ENCODE data around the gene STN1. TPM values are rescaled to one million over a fixed set of nuclear protein-coding genes. Genes with fewer than 3 reads are reported as not detected.

Gene STN1
- total RNA-seq, 1 experiment from 2014 or later = 14.3 TPM

DNA sequence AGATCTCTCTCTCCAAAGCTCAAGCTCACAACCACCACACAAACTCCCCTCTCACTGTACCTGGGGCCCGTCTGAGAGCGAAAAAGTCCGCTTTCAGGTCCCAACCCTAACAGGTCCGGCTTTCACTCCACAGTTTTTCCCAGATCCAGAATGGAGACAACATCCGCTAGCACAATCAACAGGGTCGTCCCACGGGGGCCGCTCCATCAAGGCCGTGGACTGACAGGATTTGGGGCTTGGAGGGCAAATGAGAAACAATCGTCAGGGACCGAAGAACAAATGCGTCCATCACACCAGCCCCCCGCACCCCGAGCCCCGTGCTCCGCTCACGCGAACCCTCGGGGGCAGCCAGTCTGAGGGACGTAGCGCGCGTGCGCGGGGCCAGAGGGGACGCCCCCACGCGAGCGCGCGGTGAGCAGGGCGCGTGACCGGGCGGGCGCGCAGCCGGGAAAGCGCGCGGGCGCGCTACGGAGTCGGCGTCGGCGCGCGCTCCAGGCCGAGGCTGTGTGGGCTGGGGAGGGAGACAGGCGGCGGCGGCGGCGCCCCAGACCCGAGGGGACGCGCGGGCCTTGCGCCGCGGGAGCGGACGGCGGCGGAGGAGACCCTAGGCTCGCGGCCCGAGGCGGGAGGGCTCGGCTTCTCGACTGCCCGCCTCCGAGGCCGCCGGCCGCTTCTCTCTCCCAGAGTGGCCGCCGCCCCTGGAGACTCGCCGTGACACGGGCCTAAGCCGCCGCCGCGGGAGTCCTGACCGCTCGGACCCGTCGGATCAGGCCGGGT, 48.9 kb upstream of the STN1 start, which contains the start of gene SLK:
TSS of gene SLK (plus strand) at position 470 of the 777 bp plus-strand sequence. CDS start 606 bp downstream, outside the sequence.
- intact Hi-C loops (cut with micrococcal nuclease; ENCODE audit: unreplicated experiment) = no loop called here
- no peaks in the 10 kb centered on the region for H3K9me3 ChIP-seq (ENCODE audit: low read depth, low read length, poor library complexity, severe bottlenecking)
- no peaks in the 10 kb centered on the region for H3K36me3 ChIP-seq (ENCODE audit: insufficient read depth, low read length, poor library complexity, severe bottlenecking)
- peak; percentile 91 for DNase-seq (ENCODE audit: low spot score)
- H3K4me1 ChIP-seq (ENCODE audit: insufficient read depth, low read length, poor library complexity, severe bottlenecking) = peaks cover 6% of the 10 kb centered on the region
- CTCF ChIA-PET = no interaction called here
- TF ChIP-seq, protein P1, sequence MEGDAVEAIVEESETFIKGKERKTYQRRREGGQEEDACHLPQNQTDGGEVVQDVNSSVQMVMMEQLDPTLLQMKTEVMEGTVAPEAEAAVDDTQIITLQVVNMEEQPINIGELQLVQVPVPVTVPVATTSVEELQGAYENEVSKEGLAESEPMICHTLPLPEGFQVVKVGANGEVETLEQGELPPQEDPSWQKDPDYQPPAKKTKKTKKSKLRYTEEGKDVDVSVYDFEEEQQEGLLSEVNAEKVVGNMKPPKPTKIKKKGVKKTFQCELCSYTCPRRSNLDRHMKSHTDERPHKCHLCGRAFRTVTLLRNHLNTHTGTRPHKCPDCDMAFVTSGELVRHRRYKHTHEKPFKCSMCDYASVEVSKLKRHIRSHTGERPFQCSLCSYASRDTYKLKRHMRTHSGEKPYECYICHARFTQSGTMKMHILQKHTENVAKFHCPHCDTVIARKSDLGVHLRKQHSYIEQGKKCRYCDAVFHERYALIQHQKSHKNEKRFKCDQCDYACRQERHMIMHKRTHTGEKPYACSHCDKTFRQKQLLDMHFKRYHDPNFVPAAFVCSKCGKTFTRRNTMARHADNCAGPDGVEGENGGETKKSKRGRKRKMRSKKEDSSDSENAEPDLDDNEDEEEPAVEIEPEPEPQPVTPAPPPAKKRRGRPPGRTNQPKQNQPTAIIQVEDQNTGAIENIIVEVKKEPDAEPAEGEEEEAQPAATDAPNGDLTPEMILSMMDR (conservative IDR thresholded peaks at IDR 0.05; ENCODE audit: low read depth, low read length) = no peak
- TF ChIP-seq EZH2 (IDR thresholded peaks at IDR 0.05; ENCODE audit: borderline replicate concordance, low read depth, low read length, poor library complexity, severe bottlenecking) = no peak
- POLR2A ChIA-PET (ENCODE audit: low non-redundant PET) = no interaction called here
- H3K27me3 ChIP-seq (replicated peaks; ENCODE audit: insufficient read depth, low read depth, low read length, poor library complexity) = no peaks in the 10 kb centered on the region
- no TSS peak for BruUV-seq (replicated peaks)
- peak within 1 kb of the TSS; percentile 72 for H3K4me3 ChIP-seq (ENCODE audit: low read depth, low read length, poor library complexity, severe bottlenecking)
- peak within 1 kb of the TSS; percentile 86 for H3K27ac ChIP-seq (ENCODE audit: low read depth, low read length, poor library complexity, severe bottlenecking)

DNA sequence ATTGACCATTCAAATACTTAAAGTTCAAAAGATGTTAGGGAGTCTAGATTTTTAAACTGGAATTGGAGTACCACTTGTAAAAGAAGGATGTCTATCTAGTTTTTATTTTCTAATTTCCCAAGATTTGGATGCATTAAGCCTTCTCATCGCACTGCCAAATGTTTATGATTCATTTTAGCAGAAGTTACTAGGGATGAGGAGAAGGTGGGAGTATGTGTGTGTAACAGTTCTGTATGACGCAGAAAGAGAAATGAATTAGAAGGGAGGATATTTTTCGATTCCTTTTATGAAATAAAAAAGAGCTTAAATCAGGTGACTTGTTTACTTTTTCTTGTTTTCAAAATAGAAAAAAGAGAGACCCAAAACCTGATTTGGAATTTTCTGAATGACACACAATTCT, 42.1 kb upstream of the STN1 start:
- CTCF ChIA-PET = no interaction called here
- BruUV-seq (replicated peaks) = no TSS peak
- H3K27me3 ChIP-seq (replicated peaks; ENCODE audit: insufficient read depth, low read depth, low read length, poor library complexity) = no peaks in the 10 kb centered on the region
- no peak overlapping the region for H3K4me3 ChIP-seq (ENCODE audit: low read depth, low read length, poor library complexity, severe bottlenecking)
- TF ChIP-seq EZH2 (IDR thresholded peaks at IDR 0.05; ENCODE audit: borderline replicate concordance, low read depth, low read length, poor library complexity, severe bottlenecking) = no peak
- DNase-seq (ENCODE audit: low spot score) = no peak
- H3K27ac ChIP-seq (ENCODE audit: low read depth, low read length, poor library complexity, severe bottlenecking) = no peak overlapping the region
- H3K4me1 ChIP-seq (ENCODE audit: insufficient read depth, low read length, poor library complexity, severe bottlenecking) = no peaks in the 10 kb centered on the region
- intact Hi-C loops (cut with micrococcal nuclease; ENCODE audit: unreplicated experiment) = no loop called here
- POLR2A ChIA-PET (ENCODE audit: low non-redundant PET) = no interaction called here
- H3K36me3 ChIP-seq (ENCODE audit: insufficient read depth, low read length, poor library complexity, severe bottlenecking) = no peaks in the 10 kb centered on the region
- H3K9me3 ChIP-seq (ENCODE audit: low read depth, low read length, poor library complexity, severe bottlenecking) = no peaks in the 10 kb centered on the region

DNA sequence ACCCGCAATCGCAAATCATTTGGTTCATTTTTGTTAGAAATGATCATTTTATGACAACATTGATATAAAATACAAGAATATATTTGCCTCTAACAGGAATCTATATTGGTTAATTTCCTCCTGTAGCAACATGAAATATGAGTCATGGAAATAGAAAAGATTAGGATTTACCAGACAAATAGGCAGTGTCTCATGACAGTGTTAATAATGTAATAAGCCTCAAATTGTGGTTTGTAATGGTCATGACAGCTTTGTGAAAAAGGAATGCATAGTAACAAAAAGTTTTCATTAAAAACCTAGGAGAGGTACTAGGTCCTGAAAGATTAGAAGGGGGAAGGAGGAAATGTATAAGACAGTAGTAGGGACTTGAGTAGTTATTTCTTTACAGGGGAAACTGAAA, 41.0 kb upstream of the STN1 start:
- no TSS peak for BruUV-seq (replicated peaks)
- no peak for DNase-seq (ENCODE audit: low spot score)
- no peak overlapping the region for H3K27ac ChIP-seq (ENCODE audit: low read depth, low read length, poor library complexity, severe bottlenecking)
- CTCF ChIA-PET = no interaction called here
- H3K9me3 ChIP-seq (ENCODE audit: low read depth, low read length, poor library complexity, severe bottlenecking) = peaks cover 5% of the 10 kb centered on the region
- intact Hi-C loops (cut with micrococcal nuclease; ENCODE audit: unreplicated experiment) = no loop called here
- H3K36me3 ChIP-seq (ENCODE audit: insufficient read depth, low read length, poor library complexity, severe bottlenecking) = no peaks in the 10 kb centered on the region
- H3K4me1 ChIP-seq (ENCODE audit: insufficient read depth, low read length, poor library complexity, severe bottlenecking) = no peaks in the 10 kb centered on the region
- POLR2A ChIA-PET (ENCODE audit: low non-redundant PET) = no interaction called here
- TF ChIP-seq, protein P1 (conservative IDR thresholded peaks at IDR 0.05; ENCODE audit: low read depth, low read length) = no peak
- TF ChIP-seq EZH2 (IDR thresholded peaks at IDR 0.05; ENCODE audit: borderline replicate concordance, low read depth, low read length, poor library complexity, severe bottlenecking) = no peak
- no peaks in the 10 kb centered on the region for H3K27me3 ChIP-seq (replicated peaks; ENCODE audit: insufficient read depth, low read depth, low read length, poor library complexity)
- no peak overlapping the region for H3K4me3 ChIP-seq (ENCODE audit: low read depth, low read length, poor library complexity, severe bottlenecking)

DNA sequence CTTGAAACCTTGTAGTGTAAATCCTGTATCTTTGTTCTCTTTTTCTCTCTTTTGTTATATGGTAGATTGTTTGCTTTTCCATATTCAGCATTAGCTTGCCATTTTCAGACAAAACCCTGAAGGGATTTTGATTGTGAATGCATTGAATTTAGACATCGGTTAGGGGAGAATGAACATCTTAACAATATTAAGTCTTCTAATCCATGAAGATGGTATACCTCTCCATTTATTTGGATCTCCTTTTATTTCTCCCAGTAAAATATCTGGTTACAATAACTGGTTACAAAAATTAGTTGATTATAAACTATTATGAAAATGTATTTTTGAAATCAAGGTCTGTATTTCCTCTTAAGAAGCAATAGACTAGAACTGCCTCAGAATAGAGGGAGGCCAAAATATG, 36.6 kb upstream of the STN1 start:
- no peaks in the 10 kb centered on the region for H3K36me3 ChIP-seq (ENCODE audit: insufficient read depth, low read length, poor library complexity, severe bottlenecking)
- no peak for DNase-seq (ENCODE audit: low spot score)
- TF ChIP-seq, protein P1 (conservative IDR thresholded peaks at IDR 0.05; ENCODE audit: low read depth, low read length) = no peak
- TF ChIP-seq EZH2 (IDR thresholded peaks at IDR 0.05; ENCODE audit: borderline replicate concordance, low read depth, low read length, poor library complexity, severe bottlenecking) = no peak
- BruUV-seq (replicated peaks) = no TSS peak
- POLR2A ChIA-PET (ENCODE audit: low non-redundant PET) = no interaction called here
- H3K4me1 ChIP-seq (ENCODE audit: insufficient read depth, low read length, poor library complexity, severe bottlenecking) = no peaks in the 10 kb centered on the region
- peaks cover 5% of the 10 kb centered on the region for H3K9me3 ChIP-seq (ENCODE audit: low read depth, low read length, poor library complexity, severe bottlenecking)
- intact Hi-C loops (cut with micrococcal nuclease; ENCODE audit: unreplicated experiment) = no loop called here
- CTCF ChIA-PET = no interaction called here
- H3K4me3 ChIP-seq (ENCODE audit: low read depth, low read length, poor library complexity, severe bottlenecking) = no peak overlapping the region
- H3K27ac ChIP-seq (ENCODE audit: low read depth, low read length, poor library complexity, severe bottlenecking) = no peak overlapping the region
- no peaks in the 10 kb centered on the region for H3K27me3 ChIP-seq (replicated peaks; ENCODE audit: insufficient read depth, low read depth, low read length, poor library complexity)

Measured in A673 (cell line).